Brain microvascular endothelial cell (primary cell): ENCODE data around the gene C12orf43.
A peak's percentile ranks its signal among the peaks of the same experiment; 100 is the strongest.

ENCODE experiments used
- DNase-seq: peaks from one replicate; pipeline ENCODE4 v3.0.0-alpha.2; 2020
- H3K27ac ChIP-seq: fragments of 250-450 bp; sonication (Bioruptor Pico); 2 replicates; pipeline ENCODE4 v1.5.1; 2020; ENCODE audit warnings: mild to moderate bottlenecking, moderate library complexity
- H3K27me3 ChIP-seq: fragments of 250-450 bp; sonication (Bioruptor Pico); replicated peaks from 2 replicates; pipeline ENCODE4 v1.5.1; 2020; ENCODE audit warnings: mild to moderate bottlenecking
- H3K36me3 ChIP-seq: fragments of 250-450 bp; sonication (Bioruptor Pico); replicated peaks from 2 replicates; pipeline ENCODE4 v1.5.1; 2020; ENCODE audit warnings: mild to moderate bottlenecking
- H3K4me3 ChIP-seq: 2 replicates; pipeline ENCODE4 v1.5.1; 2011; ENCODE audit warnings: low read depth, mild to moderate bottlenecking, control low read depth, low read length, moderate library complexity
- in situ Hi-C: cut with HindIII; loops from 2 replicates; pipeline ENCODE4 v1.10.0; 2017; ENCODE audit warnings: low sequenced_read_pairs, low pct_ligation_motif_present
- TF ChIP-seq, protein P1 (sequence below): IDR thresholded peaks from 2 replicates; pipeline ENCODE4 v1.5.1; 2011; ENCODE audit warnings: low read depth, mild to moderate bottlenecking, moderate library complexity, low read length, control low read depth, inconsistent platforms; ENCODE audit errors: missing control alignments

C12orf43 gene

DNA sequence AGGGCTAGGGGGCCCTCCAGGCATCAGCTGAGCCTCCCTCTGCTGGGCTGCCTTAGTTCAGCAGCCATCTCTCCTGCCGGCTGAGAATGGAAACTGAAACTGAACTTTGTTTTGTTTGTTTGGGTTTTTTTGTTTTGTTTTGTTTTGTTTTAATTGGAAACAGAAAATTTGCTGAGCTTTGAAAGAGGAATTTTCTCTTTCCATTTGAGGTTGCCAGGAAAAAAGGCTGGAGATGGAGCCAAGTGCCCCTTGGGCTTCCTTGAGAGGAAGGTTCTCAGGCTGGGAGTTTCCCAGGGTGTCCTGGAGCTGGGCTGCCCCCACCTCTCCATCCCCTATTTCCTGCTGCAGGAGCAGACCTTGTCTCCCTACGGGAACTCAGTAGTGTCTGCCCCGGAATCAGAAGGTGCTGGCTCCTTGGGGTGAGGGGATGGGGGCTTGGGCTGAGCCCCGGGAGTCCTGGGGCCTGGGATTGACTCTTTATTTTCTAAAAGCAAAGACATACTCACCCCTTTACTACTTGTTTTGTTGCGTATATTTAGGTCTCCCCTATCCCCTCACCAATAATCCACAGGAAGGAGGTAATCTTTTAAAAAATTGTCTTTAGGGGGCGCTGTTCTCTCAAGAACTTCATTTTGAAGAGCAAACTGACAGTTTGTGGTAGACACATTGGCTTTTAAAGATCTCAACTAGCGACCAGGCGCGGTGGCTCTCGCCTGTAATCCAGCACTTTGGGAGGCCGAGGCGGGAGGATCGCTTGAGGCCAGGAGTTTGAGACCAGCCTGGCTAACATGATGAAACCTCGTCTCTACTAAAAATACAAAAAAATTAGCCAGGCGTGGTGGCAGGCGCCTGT is 44.1 kb upstream of the C12orf43 start:
- TF ChIP-seq, protein P1, sequence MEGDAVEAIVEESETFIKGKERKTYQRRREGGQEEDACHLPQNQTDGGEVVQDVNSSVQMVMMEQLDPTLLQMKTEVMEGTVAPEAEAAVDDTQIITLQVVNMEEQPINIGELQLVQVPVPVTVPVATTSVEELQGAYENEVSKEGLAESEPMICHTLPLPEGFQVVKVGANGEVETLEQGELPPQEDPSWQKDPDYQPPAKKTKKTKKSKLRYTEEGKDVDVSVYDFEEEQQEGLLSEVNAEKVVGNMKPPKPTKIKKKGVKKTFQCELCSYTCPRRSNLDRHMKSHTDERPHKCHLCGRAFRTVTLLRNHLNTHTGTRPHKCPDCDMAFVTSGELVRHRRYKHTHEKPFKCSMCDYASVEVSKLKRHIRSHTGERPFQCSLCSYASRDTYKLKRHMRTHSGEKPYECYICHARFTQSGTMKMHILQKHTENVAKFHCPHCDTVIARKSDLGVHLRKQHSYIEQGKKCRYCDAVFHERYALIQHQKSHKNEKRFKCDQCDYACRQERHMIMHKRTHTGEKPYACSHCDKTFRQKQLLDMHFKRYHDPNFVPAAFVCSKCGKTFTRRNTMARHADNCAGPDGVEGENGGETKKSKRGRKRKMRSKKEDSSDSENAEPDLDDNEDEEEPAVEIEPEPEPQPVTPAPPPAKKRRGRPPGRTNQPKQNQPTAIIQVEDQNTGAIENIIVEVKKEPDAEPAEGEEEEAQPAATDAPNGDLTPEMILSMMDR = peak; percentile 69
- H3K27ac ChIP-seq = no peak overlapping the region
- in situ Hi-C loops = no loop called here
- peak; percentile 24 for DNase-seq
- peak overlapping the region; percentile 35 for H3K4me3 ChIP-seq
- H3K36me3 ChIP-seq = no peaks in the 10 kb centered on the region
- no peaks in the 10 kb centered on the region for H3K27me3 ChIP-seq

DNA sequence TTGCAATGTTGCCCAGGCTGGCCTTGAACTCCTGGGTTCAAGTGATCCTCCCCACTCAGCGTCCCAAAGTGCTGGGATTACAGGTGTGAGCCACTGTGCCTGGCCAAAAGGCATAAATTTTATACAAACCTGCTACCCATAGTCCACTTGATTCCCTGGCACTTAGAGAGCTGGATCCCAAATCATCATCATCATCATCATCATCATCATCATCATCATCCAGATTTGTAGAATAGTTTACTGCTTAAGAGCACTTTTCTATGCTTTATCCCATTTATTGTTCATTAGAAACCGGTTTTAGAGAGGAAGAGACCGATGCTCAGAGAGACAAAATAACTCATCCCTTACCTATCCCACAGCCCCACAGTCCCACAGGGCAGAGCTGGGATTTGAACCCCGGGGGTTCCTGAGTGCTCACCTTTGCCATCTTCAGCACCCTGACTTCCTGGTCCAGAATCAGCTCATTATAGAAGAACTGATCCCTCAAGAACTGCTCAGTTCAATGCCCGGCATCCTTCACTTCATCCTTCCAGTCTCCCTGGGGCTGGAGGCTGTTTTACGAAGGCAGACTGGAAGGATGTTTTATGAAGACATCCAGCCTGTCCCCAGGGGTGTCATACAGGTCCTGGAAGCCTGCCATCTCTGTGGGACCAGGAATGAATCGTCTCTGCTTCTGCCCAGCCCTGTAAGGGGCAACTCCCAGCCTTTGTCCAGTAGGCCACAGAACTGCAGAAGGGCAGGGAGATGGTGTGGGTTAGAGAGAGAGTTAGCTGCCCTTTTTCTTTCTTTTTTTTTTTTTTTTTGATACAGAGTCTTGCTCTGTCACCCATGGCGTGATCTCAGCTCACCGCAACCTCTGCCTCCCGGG is 43.0 kb upstream of the C12orf43 start:
- Histone ChIP-seq H3K4me3 (no peak overlapping the region), H3K27me3 (no peaks in the 10 kb centered on the region), H3K27ac (no peak overlapping the region), H3K36me3 (no peaks in the 10 kb centered on the region)
- TF ChIP-seq, protein P1 = no peak
- DNase-seq = no peak
- in situ Hi-C loops = no loop called here

DNA sequence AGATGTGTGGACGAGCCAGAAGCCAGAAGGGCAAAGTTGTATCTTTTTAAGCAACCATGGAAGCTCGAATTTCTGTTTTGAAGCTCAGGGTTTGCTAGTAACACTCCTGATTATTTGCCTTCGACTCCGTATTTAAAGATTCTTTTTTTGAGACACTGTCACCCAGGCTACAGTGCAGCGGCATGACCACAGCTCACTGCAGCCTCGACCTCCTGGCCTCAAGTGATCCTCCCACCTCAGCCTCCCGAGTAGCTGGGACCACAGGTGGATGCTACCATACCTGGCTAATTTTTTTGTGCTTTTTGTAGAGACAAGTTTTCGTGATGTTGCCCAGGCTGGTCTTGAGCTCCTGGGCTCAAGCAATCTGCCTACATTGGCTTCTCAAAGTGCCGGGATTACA is 41.5 kb upstream of the C12orf43 start:
- no peak overlapping the region for H3K27ac ChIP-seq
- H3K36me3 ChIP-seq = no peaks in the 10 kb centered on the region
- H3K27me3 ChIP-seq = no peaks in the 10 kb centered on the region
- no peak for DNase-seq
- TF ChIP-seq, protein P1 = no peak
- H3K4me3 ChIP-seq = no peak overlapping the region
- in situ Hi-C loops = no loop called here

DNA sequence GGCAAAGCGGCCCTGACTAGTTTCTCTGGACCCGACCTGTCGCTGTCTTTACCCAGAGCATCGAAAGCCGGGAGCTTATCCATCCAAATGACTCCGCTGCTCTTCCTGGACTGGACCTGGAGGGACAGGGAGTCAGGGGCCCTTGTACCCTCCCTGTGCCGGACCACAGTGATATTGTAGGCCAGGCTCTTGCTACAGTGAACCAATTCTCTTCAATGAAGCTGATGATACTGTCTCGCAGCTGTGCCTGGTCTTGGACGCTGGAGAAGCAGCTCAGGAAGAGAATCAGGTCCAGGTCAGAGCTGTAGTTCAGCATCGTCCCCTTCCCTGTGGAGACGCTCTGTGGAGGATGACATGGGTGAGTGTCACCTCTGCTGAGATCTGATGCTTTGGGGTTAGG is 37.4 kb upstream of the C12orf43 start:
- DNase-seq = no peak
- Histone ChIP-seq H3K27me3 (no peaks in the 10 kb centered on the region), H3K27ac (no peak overlapping the region), H3K36me3 (no peaks in the 10 kb centered on the region), H3K4me3 (no peak overlapping the region)
- in situ Hi-C loops = no loop called here
- TF ChIP-seq, protein P1 = no peak

DNA sequence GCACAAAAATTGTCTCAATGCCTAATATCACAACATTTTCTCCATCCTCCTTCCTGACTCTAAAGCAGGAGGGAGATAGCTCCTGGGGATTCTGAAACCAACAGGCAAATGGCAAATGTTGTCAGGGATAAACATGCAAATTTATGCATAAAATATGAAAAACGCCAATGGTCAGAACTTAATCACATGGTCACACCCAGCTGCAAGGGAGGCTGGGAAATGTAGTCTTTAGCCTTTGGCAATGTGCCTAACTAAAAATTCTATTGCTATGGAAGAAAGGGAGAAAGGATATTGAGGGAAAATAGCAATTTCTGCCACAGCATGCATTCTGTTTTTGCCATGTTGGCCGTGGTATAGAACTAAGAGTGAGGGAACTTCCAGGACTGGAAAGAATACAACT is 34.4 kb upstream of the C12orf43 start:
- Histone ChIP-seq H3K27ac (no peak overlapping the region), H3K4me3 (no peak overlapping the region), H3K36me3 (no peaks in the 10 kb centered on the region), H3K27me3 (no peaks in the 10 kb centered on the region)
- TF ChIP-seq, protein P1 = no peak
- DNase-seq = peak; percentile 22
- in situ Hi-C loops = no loop called here
